NOMO-1 treated with dmso at 0.1 percent for 144 hours (cell line): ENCODE data around the gene ANTXR1.

Experiments
- DNase-seq: peaks from one replicate; lab custom pipeline; 2025; ENCODE audit not compliant: unreplicated experiment; lab: John Stamatoyannopoulos, UW

The ANTXR1 gene

DNA sequence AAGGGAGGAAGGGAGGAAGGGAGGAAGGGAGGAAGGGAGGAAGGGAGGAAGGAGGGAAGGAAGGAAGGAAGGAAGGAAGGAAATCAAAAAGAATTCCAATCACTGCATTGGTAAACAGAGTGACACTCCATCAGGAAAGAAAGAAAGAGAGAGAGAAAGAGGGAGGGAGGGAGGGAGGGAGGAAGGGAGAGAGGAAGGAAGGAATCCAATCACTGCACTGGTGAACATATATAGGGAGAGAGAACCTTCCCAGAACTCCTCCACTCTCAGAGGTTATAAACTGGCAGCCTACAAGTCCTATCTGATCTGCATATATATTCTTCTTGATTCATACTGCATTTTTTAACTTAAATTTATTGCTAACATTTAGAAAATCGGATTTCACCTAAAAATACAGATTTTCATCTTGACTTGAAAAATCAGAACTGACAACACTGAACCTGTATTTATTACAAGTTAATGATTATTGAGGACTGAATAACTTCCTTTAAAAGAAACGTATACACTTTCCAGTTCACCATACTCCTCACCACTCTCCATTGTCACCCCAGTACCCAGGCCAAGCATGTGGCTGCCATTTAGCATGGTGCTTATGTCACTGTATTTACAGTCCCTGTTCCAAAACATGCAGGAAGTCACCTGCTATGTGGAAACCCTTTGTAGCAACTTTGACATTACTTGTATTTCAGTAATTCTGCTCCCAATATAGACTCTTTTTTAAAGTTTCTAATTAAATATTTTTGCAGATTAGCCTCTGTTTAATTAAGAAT is 83.5 kb downstream of the ANTXR1 start:
- DNase-seq: no peak

DNA sequence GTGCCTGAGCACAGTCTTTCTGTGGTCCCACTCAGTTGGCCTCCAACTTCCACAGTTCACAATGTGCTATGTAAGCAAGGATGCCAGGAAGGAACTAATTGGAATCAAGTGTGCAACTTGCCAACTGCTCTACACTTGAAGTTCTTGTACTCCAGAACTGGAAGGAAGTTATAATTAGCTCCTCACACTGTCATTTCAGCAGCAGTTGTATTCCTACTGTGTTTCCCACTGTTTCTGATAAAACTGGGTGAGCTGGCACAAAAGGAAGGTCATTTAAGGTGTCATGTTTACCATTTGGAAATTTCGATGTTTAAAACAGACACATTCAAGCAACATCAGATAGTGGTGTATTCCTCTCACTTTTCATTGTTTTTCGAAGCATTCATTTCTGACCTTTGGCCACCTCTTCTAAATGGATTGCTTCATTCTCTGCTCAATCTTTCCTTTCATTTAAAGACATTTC is 84.2 kb downstream of the ANTXR1 start:
- no peak for DNase-seq

DNA sequence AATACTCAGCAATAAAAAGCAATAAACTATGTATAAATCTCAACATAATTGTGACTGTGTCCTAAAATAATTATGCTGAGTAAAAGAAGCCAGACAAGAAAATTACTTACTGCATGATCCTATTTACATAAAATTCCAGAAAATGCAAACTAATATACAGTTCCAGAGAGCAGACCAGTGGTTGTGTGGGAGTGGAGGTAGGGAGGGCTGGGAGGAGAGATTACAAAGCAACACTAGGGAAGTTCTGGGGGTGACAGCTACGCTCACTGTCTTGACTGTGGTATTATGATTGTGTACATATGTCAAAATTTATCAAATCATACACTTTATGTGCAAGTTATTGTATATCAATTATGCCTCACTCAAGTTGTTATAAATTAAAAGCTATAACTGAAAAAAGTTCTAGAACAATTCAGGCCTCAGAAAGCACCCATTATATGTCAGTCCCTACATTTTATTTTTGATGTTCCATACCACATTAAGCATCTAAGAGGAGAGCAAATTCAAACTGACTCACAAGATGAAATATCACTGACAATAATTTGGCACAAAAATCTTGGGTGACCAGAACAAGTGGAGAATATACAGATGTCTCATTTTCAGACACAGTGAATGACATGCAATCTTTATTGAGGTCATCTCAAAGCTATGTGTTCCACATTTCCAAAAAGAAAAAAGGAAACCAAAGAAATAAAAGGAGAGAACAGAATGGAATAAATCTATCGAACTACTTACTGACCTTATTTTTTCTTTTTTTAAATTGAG is 85.1 kb downstream of the ANTXR1 start:
- no peak for DNase-seq

DNA sequence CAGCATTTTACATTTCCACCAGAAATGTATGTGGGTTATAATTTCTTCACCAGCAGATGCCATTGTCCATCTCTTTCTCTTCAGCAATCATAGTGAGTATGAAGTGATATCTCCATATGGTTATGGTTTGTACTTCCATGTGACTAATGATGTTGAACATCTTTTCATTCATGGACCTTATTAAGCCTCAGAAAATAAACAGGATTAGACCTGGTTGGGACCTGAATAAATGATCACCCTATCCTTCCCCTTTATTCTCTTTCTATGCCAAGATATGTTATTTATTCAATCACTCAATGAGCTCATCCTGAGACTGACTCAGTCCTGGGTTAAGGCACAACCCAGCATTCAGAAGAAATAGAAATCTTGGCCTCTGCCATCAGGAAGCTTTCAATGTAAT is 86.6 kb downstream of the ANTXR1 start:
- no peak for DNase-seq

DNA sequence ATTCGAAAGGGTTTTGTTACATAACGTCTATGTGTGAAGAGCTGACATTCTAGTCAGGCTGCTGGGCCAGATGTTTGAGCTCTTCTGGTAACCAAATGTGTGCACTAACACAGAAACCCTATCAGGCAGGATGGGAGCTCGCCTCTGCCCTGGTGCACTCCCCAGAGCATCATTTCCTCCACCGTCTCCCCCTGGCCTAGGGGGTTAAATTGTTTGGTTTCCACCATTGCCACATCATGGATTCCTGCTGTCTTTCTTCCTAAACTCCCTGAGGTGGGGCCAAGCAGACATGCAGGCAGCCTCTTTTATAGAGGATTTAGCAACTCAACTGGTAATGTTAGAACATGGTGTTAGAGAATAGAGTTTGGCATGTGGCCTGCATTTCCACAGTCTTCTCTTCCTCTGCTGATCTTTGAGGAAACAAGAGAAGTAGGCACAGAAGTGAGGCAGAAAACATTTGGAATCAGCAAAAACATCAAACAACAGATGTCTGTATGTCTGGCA is 87.3 kb downstream of the ANTXR1 start:
- DNase-seq: no peak

DNA sequence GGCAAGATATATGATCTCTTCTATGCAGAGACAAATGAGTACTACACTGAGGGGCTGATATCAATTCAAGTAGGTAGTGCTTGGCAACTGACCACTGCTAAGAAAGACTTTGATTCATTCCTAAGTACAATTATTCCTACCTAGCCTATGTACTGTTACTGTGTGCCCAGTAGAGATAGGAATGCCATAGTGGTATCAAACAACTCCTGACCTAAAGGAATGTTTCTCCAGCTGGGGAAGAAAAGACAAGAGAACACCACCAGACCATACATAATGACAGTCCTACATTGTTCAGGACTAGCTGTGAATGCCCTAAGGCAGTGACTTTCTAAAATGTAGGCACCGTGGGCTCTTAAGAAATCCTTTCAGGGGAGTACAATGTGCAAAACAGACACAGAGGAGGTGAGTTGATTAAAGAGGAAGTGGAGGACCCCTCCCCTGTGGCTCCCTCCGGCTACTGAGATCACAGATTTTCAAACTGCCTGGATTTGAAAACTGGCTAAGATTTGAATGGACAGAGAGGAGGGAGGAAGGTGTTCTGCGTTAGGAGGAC is 89.1 kb downstream of the ANTXR1 start:
- no peak for DNase-seq

DNA sequence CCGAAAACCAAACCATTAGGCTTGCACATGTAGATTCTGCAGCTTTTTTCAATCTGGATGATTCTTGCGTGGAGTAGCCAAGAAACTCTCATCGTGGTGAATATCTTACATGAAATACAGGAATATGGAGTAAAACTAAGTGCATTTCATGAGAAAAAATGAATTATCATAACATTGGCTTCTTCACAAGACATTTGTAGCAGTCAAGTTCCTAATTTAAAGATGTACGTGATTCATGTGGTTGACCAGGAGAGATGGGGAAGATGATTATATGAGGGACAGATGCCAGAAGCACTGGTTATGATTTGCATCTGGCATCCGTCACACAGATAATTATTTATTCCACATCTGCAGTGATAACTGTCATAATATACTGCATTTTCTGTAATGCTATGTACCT is 90.4 kb downstream of the ANTXR1 start:
- DNase-seq: no peak

DNA sequence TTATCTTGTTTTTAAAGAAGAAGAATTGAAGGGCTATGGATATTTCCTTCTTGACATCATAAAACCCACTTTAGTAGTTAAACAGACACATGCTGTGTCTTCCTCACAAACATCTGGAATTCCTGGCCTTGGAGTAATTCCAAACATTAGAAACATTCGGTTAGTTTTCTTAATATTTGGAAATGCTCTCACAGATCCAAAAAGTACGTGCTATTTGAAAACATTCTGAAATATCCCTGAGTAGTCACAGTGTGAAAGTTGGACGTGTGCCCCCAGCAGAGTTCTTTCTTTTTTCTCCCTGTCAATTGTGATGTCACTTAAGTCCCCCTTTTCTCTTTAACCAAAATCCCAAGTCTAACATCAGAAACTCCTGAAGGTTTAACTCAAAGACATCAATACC is 91.3 kb downstream of the ANTXR1 start:
- DNase-seq: no peak

DNA sequence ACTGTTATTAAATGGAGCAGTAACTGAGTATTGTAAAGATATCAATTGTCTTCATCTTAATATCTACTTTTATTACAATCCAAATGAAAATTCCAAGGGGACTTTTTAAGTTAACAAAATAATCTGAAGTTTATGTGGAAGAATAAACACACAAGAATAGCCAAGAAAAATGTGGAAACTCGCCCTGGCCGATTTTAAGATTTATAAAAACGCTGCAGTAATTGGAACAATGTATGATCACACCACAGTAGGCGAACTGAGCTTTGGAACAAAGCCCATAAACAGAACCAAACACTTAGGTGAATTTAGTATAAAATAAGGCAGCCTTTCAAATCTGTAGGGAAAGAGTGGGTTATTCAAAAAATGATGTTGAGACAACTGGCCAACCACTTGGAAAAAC is 96.3 kb downstream of the ANTXR1 start:
- DNase-seq: no peak

DNA sequence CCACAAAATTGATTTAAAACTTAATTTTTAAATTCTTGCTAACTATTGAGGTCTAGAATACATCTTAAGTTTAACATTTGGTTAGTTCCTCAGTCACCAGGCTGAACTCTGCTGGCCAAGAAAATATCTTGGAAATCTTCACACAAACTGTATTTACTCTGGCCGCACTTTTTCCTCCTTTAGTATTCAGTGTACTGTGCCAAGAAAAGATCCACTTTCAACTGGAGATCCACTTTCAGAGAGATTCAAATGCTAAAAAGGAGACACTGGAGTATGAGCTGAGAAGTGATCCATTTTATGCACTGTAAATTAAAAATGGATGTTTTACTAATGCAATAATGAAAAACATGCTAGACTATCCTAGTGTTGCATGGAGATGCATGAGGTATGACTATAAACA is 98.1 kb downstream of the ANTXR1 start:
- no peak for DNase-seq

DNA sequence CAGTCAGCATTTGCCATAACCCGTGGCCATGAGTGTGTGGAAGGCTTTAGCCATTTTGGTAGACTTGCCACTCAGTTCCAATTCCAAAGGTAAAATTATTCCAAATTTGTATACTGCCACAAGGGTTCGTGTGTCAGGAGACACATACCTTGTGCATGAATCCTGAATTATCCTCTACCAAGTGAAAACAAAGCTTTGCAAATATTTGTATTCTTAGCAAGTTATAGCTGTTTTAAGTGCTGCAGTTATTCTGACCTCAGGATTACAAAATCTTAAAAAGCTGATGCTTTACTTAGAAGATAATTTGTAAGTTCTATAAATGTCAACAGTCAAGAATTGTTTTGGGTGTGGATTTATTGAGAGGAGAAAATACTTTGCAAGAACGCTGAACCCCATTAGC is 100.6 kb downstream of the ANTXR1 start:
- no peak for DNase-seq

DNA sequence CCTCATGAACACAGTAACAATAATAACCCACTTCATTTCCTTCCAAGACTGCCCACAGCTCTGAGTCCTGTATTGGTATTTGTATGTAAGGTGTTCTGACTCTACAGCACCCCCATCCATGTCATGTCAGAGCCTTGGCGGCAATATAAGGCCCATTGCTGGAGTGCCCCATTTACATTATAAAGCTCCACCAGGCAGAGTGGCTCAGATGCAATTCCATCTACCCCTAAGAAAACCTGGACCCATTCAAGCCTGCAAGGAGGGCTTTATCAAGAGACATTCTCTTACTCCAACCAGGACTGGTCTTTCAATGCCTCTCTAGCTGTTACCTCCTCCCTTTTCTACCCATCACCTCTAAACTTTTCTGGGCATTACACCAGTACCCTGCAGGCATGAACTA is 101.6 kb downstream of the ANTXR1 start:
- DNase-seq: no peak

DNA sequence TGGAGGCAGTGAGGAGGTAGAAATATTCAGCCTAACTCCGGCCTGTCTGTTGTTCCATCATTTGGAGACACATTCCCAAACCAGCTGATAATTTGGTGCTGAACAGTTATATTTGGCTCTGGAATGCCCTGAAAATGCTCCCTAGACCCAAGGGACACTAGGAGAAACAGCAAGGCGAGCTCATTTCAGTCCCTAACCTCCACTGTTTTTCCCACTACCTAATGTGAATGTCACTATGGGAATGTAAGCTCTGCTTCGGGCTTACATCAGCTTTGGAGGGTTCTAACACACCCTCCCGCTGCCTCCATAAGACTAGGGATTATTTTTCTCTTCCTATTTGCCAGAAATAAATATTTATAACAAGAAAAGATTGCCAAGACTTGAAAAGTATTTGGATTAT is 103.5 kb downstream of the ANTXR1 start:
- no peak for DNase-seq

DNA sequence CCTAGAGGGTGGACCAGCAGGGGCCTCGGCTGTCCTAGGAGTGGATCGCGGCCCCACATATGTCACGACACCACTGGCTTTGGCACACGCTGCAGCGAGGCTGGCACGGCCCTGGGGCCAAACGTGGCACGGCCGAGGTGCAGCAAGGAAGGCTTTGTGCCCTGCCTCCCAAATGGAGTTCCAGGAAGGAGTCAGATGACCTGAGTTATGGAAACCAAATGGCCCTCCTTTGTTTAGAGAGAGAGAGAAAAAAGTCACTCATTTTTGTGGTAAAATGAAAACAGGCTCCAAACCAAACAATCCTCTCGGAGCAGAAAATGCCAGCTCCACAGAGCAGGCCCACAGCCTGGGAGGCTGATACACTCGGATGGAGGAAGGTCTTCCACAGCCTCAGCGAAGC is 105.6 kb downstream of the ANTXR1 start:
- no peak for DNase-seq

DNA sequence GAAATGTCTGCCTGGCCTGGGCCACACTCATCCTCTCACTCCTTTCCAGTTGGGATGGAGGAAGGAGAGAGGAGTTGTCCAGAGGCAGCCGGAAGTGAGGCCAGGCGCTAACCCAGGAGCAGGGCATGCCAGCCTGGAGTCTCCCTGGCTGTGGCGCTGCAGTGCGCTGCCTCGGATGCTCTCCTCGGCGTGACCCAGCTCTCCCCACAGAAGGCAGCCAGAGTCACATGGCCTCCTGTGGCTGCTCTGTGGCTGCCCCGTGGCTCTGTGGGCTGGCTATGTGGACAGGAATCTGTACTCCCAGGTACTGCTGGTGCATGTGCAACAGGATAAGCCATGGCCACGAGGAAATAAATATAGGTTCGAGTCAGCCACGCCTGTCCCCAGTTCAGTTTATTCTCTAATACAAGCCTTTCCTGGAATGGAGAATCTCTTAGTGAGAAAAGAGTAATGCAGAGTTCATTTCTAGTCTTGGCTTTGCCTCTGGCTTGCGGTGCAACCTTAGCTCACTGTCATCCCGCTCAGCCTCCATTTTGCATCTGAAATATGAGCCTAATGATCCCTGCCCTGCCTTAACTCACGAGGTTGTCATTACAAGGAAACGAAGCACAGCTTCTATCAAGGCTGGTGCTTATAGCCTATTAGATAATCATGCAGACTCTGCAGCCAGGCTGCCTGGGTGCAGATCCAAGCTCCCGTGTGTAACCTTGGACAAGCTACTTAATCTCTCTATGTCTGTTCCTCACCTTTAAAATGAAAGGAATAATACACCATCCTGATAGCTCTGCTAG is 106.3 kb downstream of the ANTXR1 start:
- no peak for DNase-seq

DNA sequence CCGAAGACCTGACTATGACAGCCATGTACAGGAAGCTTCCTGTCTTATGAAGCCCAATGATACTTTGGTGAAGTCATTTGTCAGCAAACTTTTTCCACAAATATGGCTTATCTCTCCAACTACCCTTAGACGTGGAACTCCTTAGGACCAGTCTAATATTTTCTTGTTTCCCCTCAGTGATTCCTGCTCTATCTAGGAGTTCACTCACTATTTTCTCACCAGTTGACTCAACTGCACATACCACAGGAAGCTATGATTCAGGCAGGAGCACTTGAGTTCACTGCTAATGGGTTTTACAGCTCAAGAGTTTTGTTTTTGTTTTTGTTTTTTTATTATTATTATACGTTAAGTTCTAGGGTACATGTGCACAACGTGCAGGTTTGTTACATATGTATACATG is 109.3 kb downstream of the ANTXR1 start:
- DNase-seq: no peak

DNA sequence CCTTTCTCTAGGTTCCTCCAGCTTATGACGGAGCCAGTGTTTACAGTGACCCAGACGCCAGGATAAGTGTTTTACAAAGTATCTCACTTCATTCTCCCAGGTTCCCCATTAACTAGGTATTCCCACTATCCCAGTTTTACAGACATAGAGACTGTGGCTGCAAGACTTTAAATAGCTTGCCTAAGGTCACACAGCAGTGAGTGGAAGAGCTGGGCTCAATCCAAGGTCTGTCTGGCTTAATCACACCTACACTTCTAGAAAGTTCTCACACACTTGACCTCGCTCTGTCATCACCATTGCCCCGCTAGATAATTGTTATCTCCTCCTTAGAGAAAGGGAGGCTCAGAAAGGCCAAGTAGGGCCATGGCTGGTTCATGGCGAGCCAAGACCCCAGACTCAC is 110.2 kb downstream of the ANTXR1 start:
- no peak for DNase-seq

DNA sequence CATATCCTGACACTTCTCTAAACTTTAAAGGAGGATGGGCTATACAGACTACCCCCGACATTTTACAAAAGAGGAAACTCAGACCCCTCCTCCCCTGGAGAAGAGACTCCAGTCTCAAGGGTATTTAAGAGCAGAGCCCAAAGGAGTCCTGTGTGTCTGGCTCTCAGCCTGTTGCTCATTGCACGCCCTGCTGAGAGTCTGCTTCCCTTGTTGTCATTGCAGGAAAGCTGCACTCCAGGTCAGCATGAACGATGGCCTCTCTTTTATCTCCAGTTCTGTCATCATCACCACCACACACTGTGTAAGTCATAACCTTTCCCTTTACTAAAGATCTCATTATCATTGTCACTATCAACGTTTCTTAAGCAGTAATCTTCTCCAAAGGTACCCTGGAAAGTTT is 111.4 kb downstream of the ANTXR1 start:
- DNase-seq: no peak

DNA sequence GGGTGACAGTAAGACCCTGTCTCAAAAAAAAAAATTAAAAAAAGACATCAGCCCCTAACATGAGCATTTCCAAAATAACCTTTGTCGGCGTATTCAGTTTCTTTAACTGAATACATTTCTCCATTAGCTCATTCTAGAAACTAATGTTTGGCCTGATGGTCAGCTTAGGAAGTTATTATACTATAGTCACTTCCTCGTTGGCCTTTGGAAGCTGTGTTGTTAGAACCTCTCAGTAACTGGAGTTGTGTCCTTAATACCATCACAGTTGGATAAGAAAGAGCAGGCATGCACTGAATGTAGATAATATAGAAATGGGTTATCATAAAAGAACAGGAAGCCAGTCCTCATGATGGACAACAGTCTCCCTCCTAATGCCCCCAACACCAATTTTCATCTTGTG is 112.8 kb downstream of the ANTXR1 start:
- no peak for DNase-seq

DNA sequence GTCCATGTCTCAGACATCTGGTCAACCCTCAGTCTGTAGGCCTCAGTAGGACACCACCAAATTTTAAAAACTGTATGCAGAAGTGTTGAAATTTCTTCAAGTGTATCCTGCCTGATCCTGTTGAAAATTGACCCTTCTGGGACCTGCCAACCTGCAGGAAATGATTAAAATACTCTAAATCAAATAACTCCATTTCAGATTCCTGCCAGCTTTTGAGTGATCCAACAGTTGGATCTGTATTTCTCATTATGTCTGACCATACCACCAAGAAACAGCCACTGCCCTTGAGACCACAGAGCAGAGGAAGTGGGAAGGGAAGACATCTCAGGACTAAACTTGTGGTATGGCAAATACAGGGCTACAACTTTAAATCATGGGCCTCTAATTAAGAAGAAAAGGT is 113.4 kb downstream of the ANTXR1 start:
- DNase-seq: no peak

DNA sequence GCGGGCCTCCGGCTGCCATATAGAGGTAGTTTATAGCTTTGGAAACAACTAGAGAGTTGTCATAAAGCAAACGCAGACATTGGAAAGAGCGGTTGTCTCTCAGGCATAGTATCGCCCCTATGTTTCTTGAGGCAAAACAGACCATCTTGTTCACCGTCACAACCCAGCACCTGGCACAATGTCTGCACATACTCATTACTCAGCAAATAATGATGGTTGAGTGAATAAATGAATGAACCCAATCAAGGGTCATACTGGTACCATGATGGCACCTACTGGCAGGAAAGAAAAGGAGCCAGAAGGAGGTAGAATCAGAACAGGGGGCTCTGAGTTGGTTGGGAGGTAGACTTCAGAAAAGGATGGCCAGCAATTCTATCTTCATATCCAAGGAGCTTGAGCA is 118.5 kb downstream of the ANTXR1 start:
- DNase-seq: no peak
